Measurements from ENCODE around the gene HMGCS2.
"Not testable (repeated sequence)": the region's sequence is repeated elsewhere in the genome, so short reads cannot be mapped to it uniquely, and the experiment has no call there.

Gene HMGCS2

DNA sequence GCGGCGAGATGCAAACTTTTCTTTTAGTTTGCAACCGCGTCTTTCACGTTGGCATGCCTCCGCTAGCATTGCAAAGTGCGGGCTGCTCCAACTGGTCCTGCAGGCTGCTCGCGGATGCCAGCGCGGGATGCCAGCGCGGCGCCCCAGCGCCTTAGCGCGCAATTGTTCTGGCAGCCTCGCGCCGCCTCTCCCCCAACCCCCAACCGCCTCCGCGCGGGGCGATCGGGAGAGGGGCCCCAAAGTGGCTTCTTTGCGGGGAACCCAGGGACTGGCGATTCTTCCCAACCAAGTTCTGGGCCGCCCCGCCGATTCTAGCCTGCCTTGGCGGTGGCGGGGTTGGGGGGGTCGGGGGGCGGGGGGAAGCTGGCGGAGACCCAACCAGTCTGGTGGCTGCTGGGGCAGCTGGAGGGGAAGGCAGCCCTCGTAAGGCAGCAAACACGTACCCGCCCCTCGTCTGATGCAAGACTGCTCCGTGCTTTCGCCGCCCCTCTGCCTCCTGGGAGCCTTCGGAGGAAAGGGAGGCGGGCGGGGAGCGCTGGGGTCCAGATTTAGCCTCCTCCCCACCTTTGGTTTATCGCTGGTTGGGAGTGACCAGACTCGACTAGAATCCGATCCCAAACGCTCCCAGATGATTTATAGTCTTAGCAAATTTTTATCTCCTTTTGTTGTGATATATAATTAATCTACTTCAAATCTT lies 56.2 kb downstream of the HMGCS2 start:
- peaks cover 11% of the 10 kb centered on the region for H3K4me1 ChIP-seq (ENCODE audit: control insufficient read depth, insufficient read depth, low read depth, low read length)
- no peaks in the 10 kb centered on the region for H3K36me3 ChIP-seq (ENCODE audit: control insufficient read depth in 1 of 2, insufficient read depth in 2 of 2, low read depth in 1 of 2, low read length in 2 of 2)
- no peak overlapping the region for H3K23ac ChIP-seq (ENCODE audit: low read length in 2 of 2)
- H3K4me3 ChIP-seq (ENCODE audit: insufficient read depth in 1 of 2, low read depth in 1 of 2, low read length in 2 of 2): peak overlapping the region; percentile 75 to 97
- no peak overlapping the region for H2AK5ac ChIP-seq (ENCODE audit: low read length, severe bottlenecking)
- peak overlapping the region; percentile 66 for H4K8ac ChIP-seq (ENCODE audit: low read length)
- peaks cover 14% of the 10 kb centered on the region for H3K79me1 ChIP-seq (replicated peaks; ENCODE audit: low read length, poor library complexity, severe bottlenecking)
- H3K27ac ChIP-seq (ENCODE audit: low read length, poor library complexity, severe bottlenecking): peak overlapping the region; percentile 33
- DNase-seq: peak; percentile 92
- H3K14ac ChIP-seq (ENCODE audit: low read length in 2 of 2): no peak overlapping the region
- peak overlapping the region; percentile 78 for H3K4me2 ChIP-seq (ENCODE audit: low read length, poor library complexity, severe bottlenecking)
- peak overlapping the region; percentile 89 for H2BK120ac ChIP-seq (ENCODE audit: low read depth, low read length)
- under 1% methylated on average over 28 of the region's 51 CpGs for WGBS
- H2BK15ac ChIP-seq (ENCODE audit: low read depth, poor library complexity, severe bottlenecking): peak overlapping the region; percentile 74
- H2AFZ ChIP-seq (ENCODE audit: low read depth, low read length): peak overlapping the region; percentile 75
- H3K9ac ChIP-seq (ENCODE audit: low read length): peak overlapping the region; percentile 88
- H4K91ac ChIP-seq (ENCODE audit: low read length): peak overlapping the region; percentile 56
- peak overlapping the region in 1 of 2 experiments; percentile 1 for H2BK12ac ChIP-seq (ENCODE audit: low read length in 2 of 2)
- H3K27me3 ChIP-seq (ENCODE audit: control insufficient read depth in 1 of 2, insufficient read depth in 1 of 2, low read length in 2 of 2): peaks cover 3 to 11% of the 10 kb centered on the region in 2 experiments
- no peaks in the 10 kb centered on the region for H3K9me3 ChIP-seq (ENCODE audit: control insufficient read depth, low read length)
- H3K18ac ChIP-seq (ENCODE audit: low read depth in 1 of 2, low read length in 2 of 2): peak overlapping the region; percentile 48 to 88
- H3K4ac ChIP-seq (ENCODE audit: low read depth in 1 of 2, low read length in 2 of 2): peak overlapping the region; percentile 44 to 85
- H2BK5ac ChIP-seq (ENCODE audit: low read depth, low read length, poor library complexity, severe bottlenecking): no peak overlapping the region

DNA sequence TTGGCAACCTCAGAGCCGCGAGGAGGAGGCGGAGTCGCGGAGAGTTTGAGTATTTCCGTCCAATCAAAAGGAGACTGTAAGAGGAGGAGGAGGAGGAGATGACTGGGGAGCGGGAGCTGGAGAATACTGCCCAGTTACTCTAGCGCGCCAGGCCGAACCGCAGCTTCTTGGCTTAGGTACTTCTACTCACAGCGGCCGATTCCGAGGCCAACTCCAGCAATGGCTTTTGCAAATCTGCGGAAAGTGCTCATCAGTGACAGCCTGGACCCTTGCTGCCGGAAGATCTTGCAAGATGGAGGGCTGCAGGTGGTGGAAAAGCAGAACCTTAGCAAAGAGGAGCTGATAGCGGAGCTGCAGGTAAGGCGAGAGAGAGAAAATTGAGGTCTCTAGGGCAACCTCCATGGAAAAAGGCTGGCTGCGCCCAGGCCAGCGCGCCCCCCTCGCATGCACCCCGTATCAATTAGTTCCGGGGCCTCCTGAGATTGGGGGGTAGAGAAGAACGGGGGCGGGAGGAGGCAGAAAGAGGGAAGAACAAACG lies 56.8 kb downstream of the HMGCS2 start, which contains the start of gene PHGDH:
TSS of gene PHGDH (plus strand) at position 131 of the 538 bp plus-strand sequence. CDS start at position 220, 89 bp downstream.
- peak within 1 kb of the TSS; percentile 33 for H3K27ac ChIP-seq (ENCODE audit: low read length, poor library complexity, severe bottlenecking)
- peak within 1 kb of the TSS in 1 of 2 experiments; percentile 2 for H3K23ac ChIP-seq (ENCODE audit: low read length in 2 of 2)
- H2BK15ac ChIP-seq (ENCODE audit: low read depth, poor library complexity, severe bottlenecking): peak within 1 kb of the TSS; percentile 91
- no peaks in the 10 kb centered on the region for H3K9me3 ChIP-seq (ENCODE audit: control insufficient read depth, low read length)
- H3K18ac ChIP-seq (ENCODE audit: low read depth in 1 of 2, low read length in 2 of 2): peak within 1 kb of the TSS; percentile 54 to 88
- H3K14ac ChIP-seq (ENCODE audit: low read length in 2 of 2): no peak within 1 kb of the TSS
- H2BK5ac ChIP-seq (ENCODE audit: low read depth, low read length, poor library complexity, severe bottlenecking): no peak within 1 kb of the TSS
- H3K4ac ChIP-seq (ENCODE audit: low read depth in 1 of 2, low read length in 2 of 2): peak within 1 kb of the TSS; percentile 44 to 85
- peaks cover 14% of the 10 kb centered on the region for H3K79me1 ChIP-seq (replicated peaks; ENCODE audit: low read length, poor library complexity, severe bottlenecking)
- peak within 1 kb of the TSS; percentile 75 to 97 for H3K4me3 ChIP-seq (ENCODE audit: insufficient read depth in 1 of 2, low read depth in 1 of 2, low read length in 2 of 2)
- H3K4me1 ChIP-seq (ENCODE audit: control insufficient read depth, insufficient read depth, low read depth, low read length): peaks cover 11% of the 10 kb centered on the region
- H2AK5ac ChIP-seq (ENCODE audit: low read length, severe bottlenecking): no peak within 1 kb of the TSS
- H4K8ac ChIP-seq (ENCODE audit: low read length): peak within 1 kb of the TSS; percentile 66
- no peaks in the 10 kb centered on the region for H3K36me3 ChIP-seq (ENCODE audit: control insufficient read depth in 1 of 2, insufficient read depth in 2 of 2, low read depth in 1 of 2, low read length in 2 of 2)
- H3K27me3 ChIP-seq (ENCODE audit: control insufficient read depth in 1 of 2, insufficient read depth in 1 of 2, low read length in 2 of 2): peaks cover 3 to 11% of the 10 kb centered on the region in 2 experiments
- H3K9ac ChIP-seq (ENCODE audit: low read length): peak within 1 kb of the TSS; percentile 88
- H4K91ac ChIP-seq (ENCODE audit: low read length): peak within 1 kb of the TSS; percentile 56
- H2BK12ac ChIP-seq (ENCODE audit: low read length in 2 of 2): peak within 1 kb of the TSS in 1 of 2 experiments; percentile 1
- H2AFZ ChIP-seq (ENCODE audit: low read depth, low read length): peak within 1 kb of the TSS; percentile 75
- under 1% methylated on average over 27 of the region's 27 CpGs for WGBS
- H2BK120ac ChIP-seq (ENCODE audit: low read depth, low read length): peak within 1 kb of the TSS; percentile 89
- peak within 1 kb of the TSS; percentile 78 for H3K4me2 ChIP-seq (ENCODE audit: low read length, poor library complexity, severe bottlenecking)
- peak; percentile 90 for DNase-seq

DNA sequence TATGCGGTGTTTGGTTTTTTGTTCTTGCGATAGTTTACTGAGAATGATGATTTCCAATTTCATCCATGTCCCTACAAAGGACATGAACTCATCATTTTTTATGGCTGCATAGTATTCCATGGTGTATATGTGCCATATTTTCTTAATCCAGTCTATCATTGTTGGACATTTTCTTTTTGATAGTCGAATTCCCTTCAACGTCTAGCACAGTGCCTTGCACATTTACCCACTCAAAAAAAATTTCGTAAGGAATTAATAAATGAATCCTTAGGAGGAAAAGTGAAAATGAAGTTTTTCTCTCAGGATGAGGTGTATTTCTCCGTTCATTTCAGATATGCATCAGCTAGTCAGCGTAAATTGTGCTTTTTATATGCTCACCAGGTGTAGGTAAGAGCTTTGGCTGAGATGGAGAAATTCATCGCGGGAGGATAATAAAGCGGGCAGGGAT lies 57.3 kb downstream of the HMGCS2 start:
- H3K36me3 ChIP-seq (ENCODE audit: control insufficient read depth in 1 of 2, insufficient read depth in 2 of 2, low read depth in 1 of 2, low read length in 2 of 2); H2BK15ac ChIP-seq (ENCODE audit: low read depth, poor library complexity, severe bottlenecking); H4K8ac ChIP-seq (ENCODE audit: low read length); DNase-seq; H3K18ac ChIP-seq (ENCODE audit: low read depth in 1 of 2, low read length in 2 of 2); H4K91ac ChIP-seq (ENCODE audit: low read length); H2AFZ ChIP-seq (ENCODE audit: low read depth, low read length); H2AK5ac ChIP-seq (ENCODE audit: low read length, severe bottlenecking); H3K14ac ChIP-seq (ENCODE audit: low read length in 2 of 2); H3K4ac ChIP-seq (ENCODE audit: low read depth in 1 of 2, low read length in 2 of 2); H3K27ac ChIP-seq (ENCODE audit: low read length, poor library complexity, severe bottlenecking); H2BK120ac ChIP-seq (ENCODE audit: low read depth, low read length); H3K23ac ChIP-seq (ENCODE audit: low read length in 2 of 2); H2BK5ac ChIP-seq (ENCODE audit: low read depth, low read length, poor library complexity, severe bottlenecking); H2BK12ac ChIP-seq (ENCODE audit: low read length in 2 of 2); H3K9me3 ChIP-seq (ENCODE audit: control insufficient read depth, low read length): not testable (repeated sequence)
- peaks cover 11% of the 10 kb centered on the region for H3K79me1 ChIP-seq (replicated peaks; ENCODE audit: low read length, poor library complexity, severe bottlenecking)
- peak overlapping the region in 1 of 2 experiments; percentile 97 for H3K4me3 ChIP-seq (ENCODE audit: insufficient read depth in 1 of 2, low read depth in 1 of 2, low read length in 2 of 2)
- peaks cover 11% of the 10 kb centered on the region for H3K4me1 ChIP-seq (ENCODE audit: control insufficient read depth, insufficient read depth, low read depth, low read length)
- peaks cover 3 to 11% of the 10 kb centered on the region in 2 experiments for H3K27me3 ChIP-seq (ENCODE audit: control insufficient read depth in 1 of 2, insufficient read depth in 1 of 2, low read length in 2 of 2)
- H3K9ac ChIP-seq (ENCODE audit: low read length): peak overlapping the region; percentile 88
- peak overlapping the region; percentile 78 for H3K4me2 ChIP-seq (ENCODE audit: low read length, poor library complexity, severe bottlenecking)
- WGBS: 24% methylated on average over 7 of the region's 10 CpGs

DNA sequence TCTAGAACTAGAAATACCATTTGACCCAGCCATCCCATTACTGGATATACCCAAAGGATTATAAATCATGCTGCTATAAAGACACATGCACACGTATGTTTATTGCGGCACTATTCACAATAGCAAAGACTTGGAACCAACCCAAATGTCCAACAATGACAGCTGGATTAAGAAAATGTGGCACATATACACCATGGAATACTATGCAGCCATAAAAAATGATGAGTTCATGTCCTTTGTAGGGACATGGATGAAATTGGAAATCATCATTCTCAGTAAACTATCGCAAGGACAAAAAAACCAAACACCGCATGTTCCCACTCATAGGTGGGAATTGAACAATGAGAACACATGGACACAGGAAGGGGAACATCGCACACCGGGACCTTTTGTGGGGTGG lies 62.1 kb downstream of the HMGCS2 start:
- H3K4me1 ChIP-seq (ENCODE audit: control insufficient read depth, insufficient read depth, low read depth, low read length); H4K8ac ChIP-seq (ENCODE audit: low read length); H3K4ac ChIP-seq (ENCODE audit: low read depth in 1 of 2, low read length in 2 of 2); H2BK12ac ChIP-seq (ENCODE audit: low read length in 2 of 2); DNase-seq; H3K4me3 ChIP-seq (ENCODE audit: insufficient read depth in 1 of 2, low read depth in 1 of 2, low read length in 2 of 2); H2AK5ac ChIP-seq (ENCODE audit: low read length, severe bottlenecking); H2AFZ ChIP-seq (ENCODE audit: low read depth, low read length); H2BK15ac ChIP-seq (ENCODE audit: low read depth, poor library complexity, severe bottlenecking); H3K9me3 ChIP-seq (ENCODE audit: control insufficient read depth, low read length); H3K18ac ChIP-seq (ENCODE audit: low read depth in 1 of 2, low read length in 2 of 2); H4K91ac ChIP-seq (ENCODE audit: low read length); H3K27ac ChIP-seq (ENCODE audit: low read length, poor library complexity, severe bottlenecking); H3K4me2 ChIP-seq (ENCODE audit: low read length, poor library complexity, severe bottlenecking); H3K14ac ChIP-seq (ENCODE audit: low read length in 2 of 2); H3K23ac ChIP-seq (ENCODE audit: low read length in 2 of 2); H3K36me3 ChIP-seq (ENCODE audit: control insufficient read depth in 1 of 2, insufficient read depth in 2 of 2, low read depth in 1 of 2, low read length in 2 of 2); H3K9ac ChIP-seq (ENCODE audit: low read length); H2BK120ac ChIP-seq (ENCODE audit: low read depth, low read length); H3K79me1 ChIP-seq (replicated peaks; ENCODE audit: low read length, poor library complexity, severe bottlenecking); H2BK5ac ChIP-seq (ENCODE audit: low read depth, low read length, poor library complexity, severe bottlenecking): not testable (repeated sequence)
- 80% methylated on average over 1 of the region's 6 CpGs for WGBS
- peaks cover 3 to 11% of the 10 kb centered on the region in 2 experiments for H3K27me3 ChIP-seq (ENCODE audit: control insufficient read depth in 1 of 2, insufficient read depth in 1 of 2, low read length in 2 of 2)
